ENCODE measurements around the gene CCL26.

Gene CCL26, protein sequence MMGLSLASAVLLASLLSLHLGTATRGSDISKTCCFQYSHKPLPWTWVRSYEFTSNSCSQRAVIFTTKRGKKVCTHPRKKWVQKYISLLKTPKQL

DNA sequence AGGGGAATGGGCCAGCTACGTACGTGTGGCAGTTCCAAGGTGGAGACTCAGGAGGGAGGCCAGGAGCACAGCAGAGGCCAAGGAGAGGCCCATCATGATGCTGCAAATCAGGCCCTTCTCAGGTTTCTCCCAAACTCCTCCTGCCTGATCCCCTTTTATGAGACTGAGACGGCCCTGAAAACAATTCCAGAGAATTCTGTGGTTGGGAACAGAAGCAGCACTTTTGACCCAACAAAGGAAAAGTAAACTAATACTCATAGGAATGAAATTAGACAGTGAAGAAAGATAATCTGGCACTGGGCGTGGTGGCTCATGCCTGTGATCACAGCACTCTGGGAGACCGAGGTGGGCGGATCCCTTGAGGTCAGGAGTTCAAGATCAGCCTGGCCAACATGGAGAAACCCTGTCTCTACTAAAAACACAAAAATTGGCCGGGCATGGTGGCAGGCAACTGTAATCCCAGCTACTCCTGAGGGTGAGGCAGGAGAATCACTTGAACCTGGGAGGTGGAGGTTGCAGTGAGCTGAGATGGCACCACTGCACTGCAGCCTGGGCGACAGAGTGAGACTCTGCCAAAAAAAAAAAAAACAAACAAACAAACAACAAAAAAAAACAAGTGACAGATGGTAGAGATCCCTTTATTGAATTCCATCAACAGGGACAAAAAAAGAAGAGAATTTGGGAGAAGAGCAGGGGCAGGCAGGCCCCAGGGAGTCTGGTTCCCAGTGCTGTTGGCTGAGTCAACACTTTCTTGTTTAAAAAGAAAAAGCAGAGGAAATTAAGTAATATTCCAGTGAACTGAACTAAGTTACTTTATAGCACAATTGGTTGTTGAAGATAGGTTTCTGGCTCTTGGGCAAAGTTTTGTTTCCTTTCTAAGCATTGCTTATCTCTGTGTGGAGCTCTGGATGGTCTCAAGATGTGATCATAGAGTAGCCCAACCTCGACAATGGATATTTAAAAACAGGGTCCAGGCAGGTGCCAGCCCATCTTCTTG is at the start of gene CCL26:
CCL26 (minus strand) TSS at position 131 of the 997 bp plus-strand sequence; CDS start at position 96, 35 bp downstream.
- DNase-seq (ENCODE audit: low spot score): no peak

DNA sequence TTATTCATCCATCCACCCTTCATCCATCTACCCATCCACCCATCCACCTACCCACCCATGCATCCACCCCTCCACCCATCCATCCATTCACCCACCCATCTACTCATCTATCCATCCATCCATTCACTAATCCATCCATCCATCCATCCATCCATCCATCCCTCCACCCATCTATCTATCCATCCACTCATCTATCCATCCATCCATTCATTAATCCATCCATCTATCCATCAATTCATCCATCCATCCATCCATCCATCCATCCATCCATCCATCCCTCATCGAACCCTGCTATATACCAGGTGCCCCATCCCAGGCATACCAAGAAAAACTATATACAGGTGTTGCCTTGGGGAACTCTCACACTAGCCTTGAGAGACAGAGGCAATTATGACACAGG is 48.7 kb upstream of the CCL26 start:
- DNase-seq (ENCODE audit: low spot score): no peak

DNA sequence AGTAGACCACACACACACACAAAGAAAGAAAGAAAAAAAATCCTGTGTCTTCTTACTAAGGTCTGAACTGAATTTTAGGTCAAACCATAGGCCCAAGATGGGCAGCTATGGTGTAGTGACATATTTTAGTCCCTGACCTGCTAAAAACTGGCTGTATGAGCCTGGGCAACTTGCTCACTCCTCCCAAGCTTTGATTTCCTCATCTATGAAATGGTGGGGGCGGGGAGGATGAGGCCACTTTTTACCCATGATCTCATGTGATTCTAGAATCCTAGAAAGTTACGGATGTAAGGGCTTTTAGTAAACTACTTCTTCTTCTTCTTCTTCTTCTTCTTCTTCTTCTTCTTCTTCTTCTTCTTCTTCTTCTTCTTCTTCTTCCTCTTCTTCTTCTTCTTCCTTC is 47.7 kb upstream of the CCL26 start:
- no peak for DNase-seq (ENCODE audit: low spot score)

DNA sequence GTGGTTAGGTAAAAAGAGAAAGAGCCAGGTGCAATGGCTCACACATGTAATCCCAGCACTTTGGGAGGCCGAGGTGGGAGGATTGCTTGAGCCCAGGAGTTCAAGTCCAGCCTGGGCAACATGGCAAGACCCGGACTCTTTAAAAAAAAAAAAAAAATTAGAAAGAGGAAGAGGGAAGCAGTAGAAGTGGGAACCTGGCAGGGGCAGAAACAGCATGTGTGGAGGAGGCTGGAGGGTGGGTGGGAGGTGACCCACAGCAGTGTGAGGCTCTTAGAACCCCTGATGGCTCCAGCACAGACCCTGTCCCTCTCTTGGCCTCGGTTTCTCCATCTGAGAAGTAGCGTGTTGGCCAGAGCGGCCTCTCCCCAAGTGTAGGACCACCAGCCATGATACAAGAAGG is 46.5 kb upstream of the CCL26 start:
- no peak for DNase-seq (ENCODE audit: low spot score)

DNA sequence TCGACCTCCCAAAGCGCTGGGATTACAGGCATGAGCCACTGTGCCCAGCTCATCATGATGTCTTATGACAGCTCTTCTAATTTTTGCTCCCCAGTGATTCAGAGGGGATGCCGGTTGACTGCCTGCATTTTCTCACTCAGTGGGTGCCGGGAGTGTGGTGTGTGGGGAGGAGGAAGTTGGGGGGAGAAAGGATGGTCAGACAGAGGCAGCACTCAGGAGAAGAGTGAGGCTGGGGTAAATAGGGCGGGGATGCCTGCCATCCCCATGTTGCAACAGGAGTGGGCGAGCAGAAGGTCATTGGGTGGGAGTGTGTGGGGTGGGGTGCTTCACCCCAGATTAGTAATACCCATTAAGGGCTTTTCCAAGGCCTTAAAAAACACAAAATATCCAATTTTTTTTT is 45.1 kb upstream of the CCL26 start:
- no peak for DNase-seq (ENCODE audit: low spot score)

DNA sequence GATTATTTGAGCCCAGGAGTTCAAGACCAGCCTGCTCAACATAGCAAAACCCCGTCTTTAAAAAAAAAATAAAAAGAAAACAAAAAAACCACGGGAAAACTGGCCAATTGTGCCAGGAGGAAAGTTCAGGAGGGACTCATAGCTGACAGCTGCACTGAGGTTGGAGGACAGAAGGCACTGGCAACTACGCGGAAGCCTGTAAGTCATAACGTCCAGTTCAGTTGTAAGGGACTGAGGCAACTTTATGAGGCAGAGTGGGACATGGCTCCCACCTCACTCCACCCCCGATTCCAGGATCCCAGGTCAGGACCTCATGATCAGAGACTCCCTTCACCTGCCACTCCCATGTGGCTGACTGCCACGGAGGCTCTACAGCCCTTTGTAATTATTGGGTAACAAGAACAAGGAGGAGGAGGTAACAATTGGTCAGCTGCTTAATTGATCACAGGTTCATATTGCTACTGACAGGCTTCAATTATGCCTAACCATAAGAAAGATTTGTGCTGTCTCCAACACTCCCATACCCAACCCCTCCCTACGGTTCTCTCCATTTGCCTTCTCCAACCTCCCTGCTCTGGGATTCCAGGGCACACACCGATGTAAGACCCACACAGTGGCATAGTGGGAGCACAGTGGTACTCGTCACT is 43.5 kb upstream of the CCL26 start:
- DNase-seq (ENCODE audit: low spot score): no peak

DNA sequence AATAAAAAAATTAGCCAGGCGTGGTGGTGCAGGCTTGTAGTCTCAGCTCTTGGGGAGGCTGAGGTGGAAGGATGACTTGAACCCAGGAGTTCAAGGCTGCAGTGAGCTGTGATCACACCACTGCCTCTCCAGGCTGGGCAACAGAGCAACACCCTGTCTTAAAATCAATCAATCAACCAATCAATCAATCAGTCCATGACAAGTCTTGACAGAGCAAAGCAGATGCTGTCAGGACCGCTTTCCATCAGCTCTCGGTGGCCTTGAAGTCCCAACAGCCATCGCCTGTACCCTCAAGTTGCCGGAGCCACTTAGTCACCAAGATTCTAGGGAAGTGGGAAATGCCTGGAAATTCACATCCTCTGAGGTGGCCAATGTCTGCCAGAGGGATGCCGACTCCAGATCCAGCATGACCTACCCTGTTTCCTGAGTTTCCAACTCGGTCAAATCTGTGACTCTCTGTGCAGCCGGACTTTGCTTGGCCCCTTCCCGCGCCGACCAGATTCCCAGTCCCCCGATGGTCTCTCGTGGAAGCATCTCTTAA is 42.5 kb upstream of the CCL26 start:
- DNase-seq (ENCODE audit: low spot score): no peak

DNA sequence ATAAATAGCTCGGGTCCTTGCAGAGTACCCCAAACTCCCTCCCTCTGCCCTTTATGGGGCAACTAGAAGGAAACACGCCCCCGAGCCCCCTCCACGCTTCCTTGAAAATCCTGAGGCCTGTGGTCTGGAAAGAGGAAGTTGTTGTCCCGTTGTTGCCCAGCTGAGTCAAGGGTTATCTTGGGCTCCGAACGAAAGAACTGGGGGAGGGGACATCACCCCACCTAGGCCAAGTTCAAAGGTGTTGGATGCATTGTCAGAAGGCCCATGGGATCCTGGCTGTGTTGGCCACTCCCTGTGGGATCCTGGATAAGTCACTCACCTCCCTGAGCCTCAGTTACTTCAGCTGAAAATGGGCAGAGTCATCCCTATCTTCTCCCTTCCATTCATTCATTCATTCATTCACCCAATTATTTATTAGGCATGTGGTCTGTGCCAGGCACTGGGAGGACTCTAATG is 41.8 kb upstream of the CCL26 start, which contains the start of gene CCL24:
CCL24 (minus strand) TSS at position 26 of the 456 bp plus-strand sequence. CDS start 91 bp downstream, outside the sequence.
- DNase-seq (ENCODE audit: low spot score): no peak

DNA sequence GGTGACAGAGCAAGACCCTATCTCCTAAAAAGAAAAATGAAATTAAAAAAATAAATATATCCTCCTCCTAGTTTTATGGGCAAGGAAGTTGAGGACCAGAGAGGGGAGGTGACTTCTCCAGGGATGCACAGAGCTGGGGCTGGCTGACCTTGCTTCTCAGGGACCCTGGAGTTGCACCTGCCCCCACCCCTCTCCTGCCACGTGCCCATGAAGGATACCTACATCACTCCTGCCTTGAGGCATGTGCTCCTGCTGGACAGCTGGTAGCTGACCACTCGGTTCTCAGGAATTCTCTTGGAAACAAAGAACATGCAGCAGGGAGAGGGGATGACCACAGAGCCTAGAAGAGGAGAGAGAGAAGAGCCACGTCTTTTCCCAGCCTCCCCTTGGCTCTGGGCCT is 41.1 kb upstream of the CCL26 start:
- DNase-seq (ENCODE audit: low spot score): no peak

DNA sequence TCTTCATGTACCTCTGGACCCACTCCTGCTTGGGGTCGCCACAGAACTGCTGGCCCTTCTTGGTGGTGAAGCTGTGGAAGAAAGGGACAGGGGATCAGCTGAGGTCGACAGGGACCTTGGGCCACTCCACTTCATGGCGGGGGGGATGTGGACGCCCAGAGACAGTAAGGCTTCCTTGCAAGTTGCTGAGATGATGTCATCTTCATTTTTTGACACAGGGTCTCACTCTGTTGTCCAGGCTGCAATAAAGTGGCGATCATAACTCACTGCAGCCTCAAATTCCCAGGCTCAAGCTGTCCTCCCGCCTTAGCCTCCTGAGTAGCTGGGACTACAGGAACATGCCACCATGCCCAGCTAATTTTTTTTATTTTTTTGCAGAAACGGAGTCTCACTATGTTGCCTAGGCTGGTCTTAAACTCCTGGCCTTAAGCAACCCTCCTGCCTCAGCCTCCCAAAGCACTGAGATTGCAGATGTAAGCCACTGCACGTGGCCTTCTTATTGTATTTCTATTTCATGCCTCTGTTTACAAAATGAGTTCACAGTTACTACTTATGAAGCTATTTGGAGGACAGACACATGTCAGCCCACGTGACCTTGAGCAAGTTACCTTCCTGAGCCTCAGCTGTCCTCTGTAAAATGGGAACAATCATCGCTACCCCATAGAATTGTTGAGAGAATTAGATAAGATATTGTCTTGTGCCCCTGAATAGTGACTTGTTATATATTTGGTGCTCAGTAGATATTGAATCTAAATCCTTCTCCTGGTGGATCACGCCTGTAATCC is 40.1 kb upstream of the CCL26 start:
- no peak for DNase-seq (ENCODE audit: low spot score)

DNA sequence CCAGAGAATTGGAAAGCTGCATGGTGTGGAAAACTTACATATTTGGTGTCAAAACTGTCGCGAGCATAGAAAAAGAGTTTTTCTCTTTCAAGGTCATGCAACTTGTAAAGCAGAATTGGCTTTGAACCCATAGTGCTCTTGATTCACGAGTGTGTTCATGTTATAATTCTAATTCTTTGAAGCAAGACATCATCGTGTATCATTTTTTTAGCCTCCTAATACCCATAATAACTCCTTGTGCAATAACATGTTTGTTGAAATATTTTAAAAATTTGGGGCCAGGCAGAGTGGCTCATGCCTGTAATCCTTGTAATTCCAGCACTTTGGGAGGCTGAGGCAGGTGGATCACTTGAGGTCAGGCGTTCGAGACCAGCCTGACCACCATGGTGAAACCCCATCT is 37.4 kb upstream of the CCL26 start:
- DNase-seq (ENCODE audit: low spot score): no peak

DNA sequence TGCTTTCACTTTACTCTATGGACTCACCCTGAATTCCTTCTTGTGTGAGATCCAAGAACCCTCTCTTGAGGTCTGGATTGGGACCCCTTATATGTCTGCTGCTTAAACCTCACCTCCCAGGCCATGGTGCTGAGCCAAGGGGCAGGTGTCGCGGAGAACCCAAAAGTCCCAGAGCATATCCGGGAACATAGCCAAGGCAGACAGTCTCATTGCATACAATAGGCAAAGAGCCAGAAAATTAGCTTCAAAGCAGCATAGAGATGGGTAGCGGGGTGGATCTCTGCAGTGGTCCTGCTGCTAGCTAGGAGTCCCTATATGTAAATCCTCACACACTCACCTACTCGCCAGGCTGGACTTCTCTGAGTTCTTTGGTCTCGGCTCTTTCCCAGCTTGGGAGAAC is 36.1 kb upstream of the CCL26 start:
- DNase-seq (ENCODE audit: low spot score): no peak

DNA sequence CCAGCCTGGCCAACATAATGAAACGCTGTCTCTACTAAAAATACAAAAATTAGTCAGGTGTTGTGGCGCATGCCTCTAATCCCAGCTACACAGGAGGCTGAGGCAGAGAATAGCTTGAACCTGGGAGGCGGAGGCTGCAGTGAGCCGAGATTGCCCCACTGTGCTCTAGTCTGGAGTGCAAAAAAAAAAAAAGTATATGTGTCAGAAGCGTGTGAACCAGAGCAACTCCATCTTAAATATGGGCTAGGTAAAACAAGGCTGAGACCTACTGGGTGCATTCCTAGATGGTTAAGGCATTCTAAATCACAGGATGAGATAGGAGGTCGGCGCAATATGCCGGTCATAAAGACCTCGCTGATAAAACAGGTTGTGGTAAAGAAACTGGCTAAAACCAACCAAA is 35.4 kb upstream of the CCL26 start:
- no peak for DNase-seq (ENCODE audit: low spot score)

DNA sequence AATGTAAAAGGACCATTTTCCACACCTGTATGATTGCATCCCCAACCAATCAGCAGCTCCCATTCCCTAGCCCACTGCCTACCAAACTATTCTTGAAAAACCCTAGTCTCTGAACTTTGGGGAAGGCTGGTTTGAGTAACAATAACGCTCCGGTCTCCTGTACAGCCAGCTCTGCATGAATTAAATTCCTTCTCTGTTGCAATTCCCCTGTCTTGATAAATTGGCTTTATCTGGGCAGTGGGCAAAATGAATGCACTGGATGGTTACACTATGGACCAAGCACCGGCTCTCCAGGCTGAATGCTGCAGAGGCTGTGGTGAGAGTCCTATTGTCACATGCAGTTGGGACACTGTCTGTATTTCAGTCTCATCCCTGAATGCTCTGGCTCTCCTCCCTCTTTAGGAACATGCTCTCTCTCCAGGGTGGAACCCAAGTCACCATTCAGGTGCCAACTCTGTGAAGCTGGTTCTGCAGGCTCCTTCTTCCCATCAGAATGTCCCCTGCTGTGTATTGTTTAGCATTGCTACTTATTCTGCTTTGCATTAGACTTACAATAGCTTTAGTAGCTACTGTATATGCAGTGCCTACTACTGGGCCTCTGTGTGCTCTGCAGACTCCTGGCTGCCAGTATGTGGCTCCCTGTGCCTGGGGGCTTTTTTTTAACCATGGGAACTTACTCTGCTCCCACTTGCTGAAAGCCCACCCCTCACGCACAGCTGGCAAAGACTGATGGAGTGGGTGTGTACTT is 34.7 kb upstream of the CCL26 start:
- DNase-seq (ENCODE audit: low spot score): no peak

DNA sequence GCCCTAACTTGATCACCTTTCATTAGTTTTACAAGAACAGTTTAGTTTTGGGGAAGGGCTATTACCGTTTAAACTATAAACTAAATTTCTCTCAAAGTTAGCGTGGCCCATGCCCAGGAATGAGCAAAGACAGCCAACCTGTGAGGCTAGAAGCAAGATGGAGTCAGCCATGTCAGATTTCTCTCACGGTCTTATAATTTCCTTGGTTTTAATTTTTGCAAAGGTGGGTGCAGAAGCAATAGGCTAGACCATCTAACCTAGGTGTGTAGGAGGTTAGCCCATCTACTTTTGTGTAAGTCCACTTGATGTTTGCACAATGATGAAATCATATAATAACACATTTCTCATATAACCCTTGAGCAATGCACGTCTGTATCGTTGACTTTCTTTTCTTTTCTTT is 32.7 kb upstream of the CCL26 start:
- no peak for DNase-seq (ENCODE audit: low spot score)

DNA sequence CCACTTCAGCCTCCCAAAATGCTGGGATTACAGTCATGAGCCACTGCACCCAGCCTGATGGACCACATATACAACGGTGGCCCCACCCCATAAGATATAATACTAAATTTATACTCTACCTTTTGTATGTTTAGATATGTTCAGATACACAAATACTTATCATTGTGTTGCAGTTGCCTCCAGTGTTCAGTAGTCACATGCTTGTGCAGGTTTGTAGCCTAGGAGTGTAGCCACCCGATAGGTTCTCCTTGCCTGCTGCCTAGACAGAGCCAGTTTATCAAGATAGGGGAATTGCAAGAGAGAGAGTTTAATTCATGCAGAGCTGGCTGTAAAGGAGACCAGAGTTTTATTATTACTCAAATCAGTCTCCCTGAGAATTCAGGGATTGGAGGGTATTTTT is 32.0 kb upstream of the CCL26 start:
- no peak for DNase-seq (ENCODE audit: low spot score)

DNA sequence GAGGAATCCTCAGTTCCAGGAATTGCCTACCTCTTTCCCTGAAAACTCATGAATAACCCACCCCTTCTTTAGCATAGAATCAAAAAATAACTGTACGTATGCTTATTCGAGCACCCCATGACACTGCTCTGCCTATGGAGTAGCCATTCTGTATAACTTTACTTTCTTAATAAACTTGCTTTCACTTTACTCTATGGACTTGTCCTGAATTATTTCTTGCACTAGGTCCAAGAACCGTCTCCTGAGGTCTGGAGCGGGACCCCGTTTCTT is 30.5 kb upstream of the CCL26 start:
- no peak for DNase-seq (ENCODE audit: low spot score)

DNA sequence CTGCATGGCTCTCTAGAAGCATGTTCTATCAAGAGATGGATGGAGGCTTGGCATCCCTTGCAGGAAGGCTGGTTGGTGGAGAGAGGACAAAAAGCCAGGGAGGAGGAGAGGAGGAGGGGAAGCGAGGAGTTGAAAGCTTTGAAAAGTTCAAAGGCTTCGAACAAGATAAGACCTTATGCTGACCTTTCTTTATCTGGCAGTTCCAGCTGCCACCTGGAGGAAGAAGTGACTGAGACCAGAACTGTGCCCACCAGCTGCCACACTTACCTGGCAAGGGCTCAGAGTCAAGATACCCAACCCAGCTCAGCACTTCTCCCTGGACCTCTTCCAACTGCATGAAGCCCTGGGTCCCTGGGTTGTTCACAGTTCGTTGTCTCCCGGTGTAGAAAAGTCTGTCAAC is 26.8 kb upstream of the CCL26 start:
- DNase-seq (ENCODE audit: low spot score): no peak

DNA sequence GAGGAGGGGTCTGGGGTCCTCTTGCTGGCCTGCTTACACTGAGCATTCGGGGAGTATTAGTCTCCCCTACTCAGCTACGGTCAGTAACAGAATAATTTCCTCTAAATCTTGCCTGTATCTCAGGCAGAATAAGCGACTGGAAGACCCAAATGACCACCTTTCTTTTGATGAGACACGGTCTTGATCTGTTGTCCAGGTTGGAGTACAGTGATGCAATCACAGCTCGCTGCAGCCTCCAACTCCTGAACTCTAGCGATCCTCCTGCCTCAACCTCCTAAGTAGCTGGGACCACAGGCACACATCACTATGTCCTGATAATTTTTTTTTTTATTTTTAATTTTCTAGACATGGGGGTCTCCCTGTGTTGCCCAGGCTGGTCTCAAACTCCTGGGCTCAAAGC is 24.4 kb upstream of the CCL26 start:
- no peak for DNase-seq (ENCODE audit: low spot score)

DNA sequence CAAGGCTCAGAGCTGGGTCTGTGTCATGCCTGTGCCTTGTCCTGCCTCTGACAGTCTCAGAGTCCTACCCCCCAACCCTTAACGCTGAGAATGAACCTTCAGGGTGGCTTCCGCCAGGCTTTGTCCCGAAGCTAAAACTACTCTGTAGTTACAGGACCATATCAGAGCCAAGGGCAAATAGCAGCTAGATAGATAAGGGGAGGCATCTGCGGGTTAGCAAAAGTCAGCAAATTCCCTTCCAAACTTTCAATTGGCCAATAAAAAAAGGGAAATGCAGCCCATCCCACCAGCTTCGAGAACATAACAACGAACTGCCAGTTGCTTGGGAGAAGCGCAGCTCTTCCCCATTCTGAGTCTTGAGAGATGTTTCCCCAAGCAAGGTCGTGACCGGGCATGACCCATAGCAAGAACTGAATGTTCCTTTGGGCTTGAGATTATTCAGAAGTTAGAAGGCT is 23.8 kb upstream of the CCL26 start:
- no peak for DNase-seq (ENCODE audit: low spot score)

DNA sequence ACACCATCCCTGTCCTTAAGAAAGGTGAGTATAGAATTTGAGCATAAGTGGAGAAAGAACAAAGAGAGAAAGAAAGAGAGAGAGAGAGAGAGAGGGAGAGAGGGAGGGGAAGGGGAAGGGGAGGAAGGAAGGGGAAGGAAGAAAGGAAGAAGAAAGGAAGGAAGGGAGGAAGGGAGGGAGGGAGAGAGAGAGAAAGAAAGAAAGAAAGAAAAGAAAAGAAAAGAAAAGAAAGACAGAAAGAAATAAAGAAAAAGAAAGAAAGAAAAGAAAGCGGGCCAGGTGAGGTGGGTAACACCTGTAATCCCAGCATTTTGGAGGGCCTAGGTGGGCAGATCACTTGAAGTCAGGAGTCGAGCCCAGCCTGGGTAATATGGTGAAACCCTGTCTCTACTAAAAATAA is 21.7 kb upstream of the CCL26 start:
- no peak for DNase-seq (ENCODE audit: low spot score)
